Embryonic facial prominence (tissue), 1 donor: ENCODE results near the gene SCN5A.

Experiments
- DNase-seq: peaks from one replicate; pipeline ENCODE4 v3.0.0-alpha.2; 2016; ENCODE audit errors: extremely low spot score

SCN5A gene

DNA sequence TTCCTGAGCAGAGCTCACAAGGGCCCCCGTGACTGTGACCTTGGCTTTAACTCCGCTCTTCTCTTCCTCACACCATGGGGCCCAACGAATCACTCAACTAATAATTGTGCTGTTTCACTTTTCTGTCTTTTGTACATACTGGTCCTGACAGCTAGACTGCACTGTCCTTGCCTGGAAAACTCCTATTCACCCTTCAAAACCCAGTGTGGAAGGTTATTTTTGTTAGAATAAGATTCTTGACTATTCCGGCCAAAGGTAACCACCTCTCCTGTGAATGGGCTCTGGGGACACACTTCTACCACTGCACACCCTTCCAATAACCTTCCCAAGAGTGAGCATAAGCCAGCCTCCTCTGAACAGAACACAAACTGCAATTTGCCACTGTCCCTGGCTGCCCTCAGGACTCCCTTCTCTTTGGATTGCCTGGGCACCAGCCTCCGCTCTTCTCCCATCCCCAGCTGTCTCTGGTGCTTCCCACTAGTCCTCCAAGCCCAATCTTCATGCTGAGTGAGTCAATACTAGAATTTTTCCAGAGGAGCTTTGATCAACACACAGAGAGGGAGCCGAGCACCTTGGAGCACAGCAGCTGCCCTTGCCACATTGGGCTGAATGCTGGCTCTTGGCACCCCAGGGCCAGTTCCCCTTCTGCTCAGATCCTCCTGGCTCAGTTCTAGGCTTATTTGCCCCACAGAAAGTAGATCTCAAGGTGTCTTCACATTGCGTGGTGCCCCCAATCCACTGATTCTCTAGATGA is 2.1 kb downstream of the SCN5A start:
- no peak for DNase-seq

DNA sequence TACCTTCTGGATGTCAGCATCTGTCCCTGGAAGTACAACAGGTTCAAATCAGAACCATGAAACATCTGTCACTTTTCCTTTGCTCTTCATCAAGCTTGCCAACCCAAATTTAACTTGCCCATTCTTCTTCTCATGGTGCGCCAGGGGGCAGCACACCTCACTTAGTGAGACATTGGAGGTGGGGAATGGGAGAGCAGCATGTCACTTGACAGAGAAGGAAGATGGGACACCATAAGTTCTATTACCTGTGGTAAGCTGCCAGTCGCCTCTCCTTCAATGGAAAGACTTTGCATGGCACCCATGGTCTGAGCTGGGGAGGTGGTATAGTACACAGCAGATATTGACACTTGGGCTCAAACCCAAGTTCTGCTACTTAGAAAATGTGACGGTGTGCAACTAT is 2.9 kb downstream of the SCN5A start:
- no peak for DNase-seq

- DNase-seq: no peak
Measured at GRCh38 chr3:38646062-38646461, 3.4 kb downstream of the SCN5A start.

GRCh38 chr3:38645601-38646000 is 3.9 kb downstream of the SCN5A start:
- no peak for DNase-seq

GRCh38 chr3:38645076-38645475 is 4.4 kb downstream of the SCN5A start:
- DNase-seq: no peak

GRCh38 chr3:38644662-38645053 is 4.8 kb downstream of the SCN5A start:
- DNase-seq: no peak

DNA sequence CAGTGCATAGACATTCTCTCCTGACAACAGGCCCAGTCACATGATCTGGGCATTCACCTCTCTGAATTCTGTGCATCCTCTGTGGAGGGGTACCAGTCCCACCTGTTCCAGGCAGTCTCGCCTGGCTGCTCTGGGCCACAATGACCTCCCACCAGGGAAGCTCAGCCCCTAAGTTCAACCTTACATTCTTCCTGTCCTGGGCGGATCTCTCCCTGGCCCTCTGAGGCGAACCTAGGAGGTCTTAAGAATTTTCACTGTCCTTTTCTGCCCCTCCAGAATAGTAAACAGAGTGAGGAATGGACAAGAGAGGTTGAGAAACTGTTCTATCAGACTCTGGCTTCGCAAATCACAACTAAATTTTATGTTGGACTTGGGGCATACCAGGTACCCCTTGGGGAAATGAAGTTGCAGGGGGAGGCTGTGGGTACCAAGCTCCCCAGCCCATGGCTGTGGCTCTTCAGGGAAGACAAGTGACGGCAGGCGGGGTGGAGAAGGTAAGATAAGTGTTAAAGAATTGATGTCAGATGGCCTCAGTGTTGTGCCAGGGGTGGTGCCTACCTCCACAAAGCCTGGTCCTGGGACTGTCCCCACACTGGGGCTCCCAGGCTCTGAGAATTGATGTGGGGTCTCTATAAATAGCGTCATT is 5.3 kb downstream of the SCN5A start:
- DNase-seq: no peak

GRCh38 chr3:38643592-38643991 is 5.9 kb downstream of the SCN5A start:
- DNase-seq: no peak

- no peak for DNase-seq
Measured at GRCh38 chr3:38643090-38643489, 6.4 kb downstream of the SCN5A start.

GRCh38 chr3:38641461-38642110 is 7.9 kb downstream of the SCN5A start:
- DNase-seq: no peak

- DNase-seq: no peak
Measured at GRCh38 chr3:38640661-38641452, 8.6 kb downstream of the SCN5A start.

DNA sequence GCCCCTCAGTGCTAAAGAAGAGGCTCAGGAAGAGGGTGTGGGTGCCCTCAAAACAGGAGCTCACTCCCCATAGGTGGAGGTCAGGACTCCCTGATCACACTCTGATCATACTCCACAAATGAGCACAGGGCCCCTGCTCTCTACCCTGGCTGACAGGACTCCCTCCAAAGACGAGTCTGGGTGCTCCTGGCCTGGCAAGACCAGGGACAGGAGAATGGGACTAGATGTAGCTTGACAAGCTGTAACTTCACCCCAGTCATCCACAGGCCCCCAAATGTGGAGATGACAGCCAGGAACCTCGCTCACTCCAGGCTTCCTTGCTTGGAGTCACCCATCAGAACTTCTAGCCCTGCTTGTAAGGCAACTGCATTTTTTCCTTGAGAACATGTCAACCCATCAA is 11.1 kb downstream of the SCN5A start:
- no peak for DNase-seq

GRCh38 chr3:38637906-38638305 is 11.6 kb downstream of the SCN5A start:
- DNase-seq: no peak

DNA sequence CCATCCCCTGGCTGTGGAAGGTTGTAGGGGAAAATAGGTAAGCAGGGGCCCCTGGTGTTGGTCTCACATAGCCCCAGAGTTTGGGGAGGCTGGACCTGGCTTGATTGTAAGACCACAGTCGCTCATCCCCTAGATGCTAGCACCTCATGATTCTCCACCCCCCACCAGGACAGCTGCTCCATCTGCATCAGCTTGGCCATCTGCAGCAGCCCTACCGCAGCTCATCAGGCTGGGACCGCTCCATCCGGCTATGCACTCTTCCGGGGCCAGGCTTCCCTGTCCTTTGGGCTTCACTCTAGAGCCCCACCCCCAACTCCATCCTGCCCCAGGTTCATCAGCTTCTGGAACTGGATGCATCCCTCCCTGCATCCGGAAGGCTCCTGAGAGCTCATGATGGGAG is 12.6 kb downstream of the SCN5A start:
- DNase-seq: no peak

GRCh38 chr3:38636464-38636863 is 13.0 kb downstream of the SCN5A start:
- no peak for DNase-seq

DNA sequence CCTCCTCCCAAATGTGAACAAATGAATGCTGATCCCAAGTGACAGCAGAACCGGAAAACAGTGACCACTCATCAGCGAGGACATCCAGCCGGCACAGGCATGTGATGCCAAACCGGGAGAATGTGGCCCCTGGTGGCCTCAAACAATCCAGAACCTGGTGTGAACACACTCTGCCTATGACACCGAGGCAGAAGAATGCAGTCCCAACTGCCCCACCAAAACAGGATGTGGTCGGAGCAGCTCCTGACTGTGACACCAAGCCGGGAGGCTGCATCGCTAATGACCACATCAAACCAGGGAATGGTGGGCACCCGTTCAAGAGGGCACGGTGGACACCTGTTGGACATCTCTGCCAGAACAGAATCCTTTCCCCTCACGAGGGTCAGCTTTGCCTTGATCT is 15.4 kb downstream of the SCN5A start:
- no peak for DNase-seq

- DNase-seq: no peak
Measured at GRCh38 chr3:38632989-38633388, 16.5 kb downstream of the SCN5A start.

DNA sequence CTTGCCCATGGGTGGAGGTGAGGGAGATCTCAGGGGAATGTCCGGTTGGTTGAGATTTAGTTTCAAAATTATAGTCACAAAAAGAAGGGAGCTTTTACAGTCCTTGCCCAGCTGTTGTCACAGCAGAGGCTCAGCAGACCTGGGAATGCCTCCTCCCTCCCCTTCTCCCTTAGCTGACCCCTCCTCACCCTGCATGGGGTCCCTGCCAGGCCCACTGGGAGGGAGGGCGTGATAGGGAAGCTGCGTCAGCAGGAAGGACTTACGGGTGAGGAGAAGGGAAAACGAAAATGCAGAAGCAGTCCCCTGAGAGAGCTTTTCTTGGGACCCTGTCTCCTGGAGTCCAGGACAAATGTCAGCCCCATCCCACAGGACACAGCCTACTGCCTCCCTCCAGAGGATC is 18.9 kb downstream of the SCN5A start:
- no peak for DNase-seq

DNA sequence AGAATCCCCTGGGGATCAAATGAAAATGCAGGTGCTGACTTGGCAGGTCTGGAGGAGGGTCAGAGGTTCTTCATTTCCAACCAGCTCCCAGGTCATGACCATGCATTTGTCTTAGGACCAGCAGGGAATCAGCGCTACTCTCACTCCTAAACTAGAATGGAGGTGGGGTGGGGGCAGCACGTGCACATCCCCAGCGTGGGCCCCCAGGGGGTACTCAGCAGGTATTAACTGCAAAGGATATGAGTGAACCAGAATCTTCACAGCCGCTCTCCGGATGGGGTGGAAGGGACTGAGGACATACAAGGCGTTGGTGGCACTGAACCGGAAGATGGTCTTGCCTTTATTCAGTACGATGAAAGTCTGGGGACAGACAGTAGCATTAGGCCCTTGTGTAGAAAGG is 19.4 kb downstream of the SCN5A start:
- DNase-seq: no peak

DNA sequence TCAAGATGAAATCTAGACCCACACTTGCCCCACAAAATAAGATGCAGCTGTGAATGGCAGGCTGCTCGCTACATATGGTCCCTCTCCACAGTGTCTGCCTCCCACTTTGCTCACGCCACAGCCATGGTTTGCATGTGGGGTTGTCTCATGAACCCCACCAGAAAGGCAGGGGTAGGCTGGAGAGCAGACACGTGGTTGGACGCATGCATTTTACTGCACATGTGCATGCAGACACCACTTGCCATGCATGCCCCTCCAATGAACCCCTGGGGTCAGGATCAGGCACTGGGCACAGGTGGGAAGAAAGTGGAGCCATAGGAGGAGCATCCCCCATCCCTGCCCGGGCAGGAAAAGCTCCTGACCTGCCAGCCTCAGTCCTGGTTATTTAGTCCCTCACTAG is 20.7 kb downstream of the SCN5A start:
- DNase-seq: no peak

GRCh38 chr3:38627956-38628355 is 21.5 kb downstream of the SCN5A start:
- no peak for DNase-seq

DNA sequence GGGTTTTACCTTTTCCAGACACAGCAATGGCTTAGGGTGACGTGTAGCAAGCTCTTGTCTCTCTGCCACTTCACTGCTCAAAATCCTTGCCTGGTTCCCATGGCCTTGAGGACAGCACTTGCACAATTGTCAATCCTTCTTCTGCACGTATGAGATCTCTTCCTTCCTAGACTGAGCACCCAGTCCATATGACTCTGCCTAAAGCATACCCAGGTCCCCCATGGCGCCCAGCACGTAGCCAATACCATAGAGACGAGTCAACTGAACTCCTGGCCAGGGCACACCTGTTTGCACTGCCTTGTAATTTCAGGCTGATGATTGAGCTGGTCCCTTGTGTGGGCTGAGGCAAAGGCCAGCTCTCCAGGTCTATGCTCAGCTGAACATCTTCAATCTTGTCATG is 23.3 kb downstream of the SCN5A start:
- no peak for DNase-seq
